Smooth muscle cell of trachea (primary cell): ENCODE data around the gene ZNF780A. TPM values are rescaled to one million over a fixed set of nuclear protein-coding genes. Genes with fewer than 3 reads are reported as not detected.

ENCODE experiments used
- total RNA-seq: library from RNA; depleted of rRNA; stranded (reverse); fragments of >200 nt; gene quantifications from 2 replicates; pipeline ENCODE4 v1.2.1, GENCODE V29; 2014

Gene ZNF780A
- total RNA-seq, result 18.5 and 27.1 TPM in 2 replicates

GRCh38 chr19:40090241-40091204 lies at the start of gene ZNF780A:
Gene ZNF780A (minus strand): TSS chr19:40090943. CDS start chr19:40084753, 6,190 bp downstream.

GRCh38 chr19:40055832-40056504 lies 34.8 kb downstream of the ZNF780A start, which contains the start of gene ZNF780B:
Gene ZNF780B (minus strand): TSS chr19:40056231. CDS start chr19:40050332, 5,899 bp downstream.

Other genes starting within 250 kb of the ZNF780A start
- 67.5 and 204 TPM in 2 replicates for gene FBL, start 244.6 kb downstream of the ZNF780A start, total RNA-seq
- 1.2 and 1.5 TPM in 2 replicates for gene FCGBP, start 156.3 kb downstream of the ZNF780A start, total RNA-seq
- gene PSMC4, start 119.8 kb downstream of the ZNF780A start, total RNA-seq, result 96.3 and 134 TPM in 2 replicates
- gene ZNF546, start 93.9 kb downstream of the ZNF780A start, total RNA-seq, result 7.0 and 10.6 TPM in 2 replicates
- gene ZNF780B, start 34.7 kb downstream of the ZNF780A start, total RNA-seq, result 14.9 and 24.1 TPM in 2 replicates
- gene MAP3K10, start 100.5 kb upstream of the ZNF780A start, total RNA-seq, result 9.3 and 10.8 TPM in 2 replicates
- gene TTC9B, start 127.4 kb upstream of the ZNF780A start, total RNA-seq, result 0.17 TPM in 1 of 2 replicates, not detected in the other
- gene CCNP, start 135.7 kb upstream of the ZNF780A start, total RNA-seq, result 0.33 and 0.58 TPM in 2 replicates
- 143 and 162 TPM in 2 replicates for gene AKT2, start 194.4 kb upstream of the ZNF780A start, total RNA-seq